Amniotic epithelial cell (primary cell): ENCODE data around the gene TFEB.

Source experiments
- DNase-seq: peaks from one replicate; pipeline ENCODE4 v3.0.0-alpha.2; 2010; ENCODE audit warnings: low read depth

TFEB gene

DNA sequence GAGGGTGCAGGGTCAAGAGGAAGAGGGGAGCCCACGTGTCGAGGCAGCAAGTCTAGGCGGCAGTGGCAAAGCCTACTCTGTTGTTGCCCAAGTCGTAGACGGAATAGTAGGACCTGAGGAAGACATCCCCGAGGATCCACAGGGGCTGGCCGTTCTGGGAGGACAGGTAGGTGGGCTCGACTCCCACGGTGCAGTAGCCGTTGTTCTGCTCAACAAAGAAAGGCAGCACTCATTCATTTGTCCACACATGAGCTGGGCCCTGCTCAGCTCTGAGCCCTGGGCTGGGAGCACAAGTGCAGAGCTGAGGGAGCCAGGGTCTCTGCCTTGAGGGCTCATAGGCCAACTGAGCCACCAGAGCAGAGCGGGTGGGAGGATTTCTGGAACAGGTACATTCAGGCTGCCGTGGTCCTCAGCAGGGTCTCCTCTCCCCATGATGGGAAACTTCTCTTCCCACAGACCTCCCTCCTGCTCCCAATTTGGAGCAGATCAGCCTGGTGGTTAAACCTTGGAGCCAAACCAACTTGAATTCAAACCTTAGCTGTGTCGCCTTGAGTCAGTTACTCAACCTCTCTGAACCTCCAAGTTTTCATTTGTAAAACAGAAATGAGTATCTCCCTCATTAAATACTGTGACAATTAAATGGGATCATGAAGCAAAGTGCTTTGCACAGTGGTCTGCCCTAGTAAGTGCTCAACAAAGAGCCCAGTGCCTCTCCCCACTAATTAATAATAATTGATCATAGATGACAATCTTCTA, 1.6 kb upstream of the TFEB start:
- no peak for DNase-seq

DNA sequence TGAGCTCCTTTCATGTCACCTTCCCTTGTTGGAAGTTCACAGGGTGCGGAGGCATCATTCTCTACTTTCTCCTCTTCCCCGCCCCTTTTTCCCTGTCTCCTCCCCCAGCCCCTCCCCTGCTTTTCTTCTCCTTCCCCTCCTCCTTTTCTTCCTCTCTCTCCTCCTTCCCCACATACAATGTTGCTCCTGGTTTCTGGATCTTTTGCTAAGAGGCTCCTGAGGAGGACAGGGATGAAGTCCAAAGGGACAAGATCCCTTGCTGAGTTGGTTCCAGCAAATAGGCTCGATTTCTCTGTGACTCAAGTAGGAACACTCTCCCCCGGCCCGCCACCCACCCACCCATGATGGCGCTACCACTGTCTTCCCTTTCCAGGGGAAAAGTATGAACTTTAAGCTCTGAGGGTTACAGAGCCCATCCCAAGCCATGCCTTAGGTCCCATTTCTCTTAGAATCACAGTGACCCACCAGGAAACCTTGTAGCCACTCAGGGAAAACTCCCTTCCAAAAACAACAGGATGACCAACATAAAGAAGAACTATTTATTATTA, 852 bp upstream of the TFEB start:
- DNase-seq, result peak; percentile 30

DNA sequence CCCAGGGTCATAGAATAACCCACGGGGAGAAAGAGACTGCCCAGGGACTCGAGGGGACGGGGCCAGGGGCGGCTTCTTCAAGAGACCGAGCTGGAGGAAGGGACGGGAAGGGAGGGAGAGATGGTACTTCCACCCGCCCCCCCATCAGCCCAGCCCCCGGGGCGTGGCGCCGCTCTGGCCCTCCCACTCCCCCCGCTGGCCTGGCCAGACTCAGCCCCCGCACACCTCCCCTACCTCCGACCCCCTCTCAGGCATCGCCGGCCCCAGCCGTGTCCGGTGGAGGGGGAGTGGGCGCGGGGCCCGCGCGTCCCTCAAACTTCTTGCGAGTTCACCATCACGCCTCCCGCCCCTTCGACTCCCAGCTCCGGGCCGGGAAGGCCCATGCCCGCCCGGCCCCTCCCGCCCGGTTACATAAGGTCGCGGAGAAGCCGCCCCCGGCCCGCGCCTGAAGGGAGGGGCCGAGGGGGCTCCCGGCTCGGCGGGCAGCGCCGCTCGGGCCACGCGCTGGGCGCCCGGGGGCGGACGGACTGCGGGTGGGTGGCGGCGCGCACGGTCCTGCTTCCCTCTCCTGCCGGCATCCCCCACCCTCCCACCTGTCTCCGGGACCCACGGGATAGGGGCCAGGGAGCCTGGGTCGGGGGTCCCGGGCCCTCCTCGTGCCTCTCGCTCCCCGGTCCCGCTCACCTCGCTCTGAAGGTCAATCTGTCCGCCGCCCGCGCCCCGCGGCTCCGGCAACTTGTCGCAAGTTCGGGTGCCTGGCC, 562 bp downstream of the TFEB start:
- peak; percentile 81 for DNase-seq

DNA sequence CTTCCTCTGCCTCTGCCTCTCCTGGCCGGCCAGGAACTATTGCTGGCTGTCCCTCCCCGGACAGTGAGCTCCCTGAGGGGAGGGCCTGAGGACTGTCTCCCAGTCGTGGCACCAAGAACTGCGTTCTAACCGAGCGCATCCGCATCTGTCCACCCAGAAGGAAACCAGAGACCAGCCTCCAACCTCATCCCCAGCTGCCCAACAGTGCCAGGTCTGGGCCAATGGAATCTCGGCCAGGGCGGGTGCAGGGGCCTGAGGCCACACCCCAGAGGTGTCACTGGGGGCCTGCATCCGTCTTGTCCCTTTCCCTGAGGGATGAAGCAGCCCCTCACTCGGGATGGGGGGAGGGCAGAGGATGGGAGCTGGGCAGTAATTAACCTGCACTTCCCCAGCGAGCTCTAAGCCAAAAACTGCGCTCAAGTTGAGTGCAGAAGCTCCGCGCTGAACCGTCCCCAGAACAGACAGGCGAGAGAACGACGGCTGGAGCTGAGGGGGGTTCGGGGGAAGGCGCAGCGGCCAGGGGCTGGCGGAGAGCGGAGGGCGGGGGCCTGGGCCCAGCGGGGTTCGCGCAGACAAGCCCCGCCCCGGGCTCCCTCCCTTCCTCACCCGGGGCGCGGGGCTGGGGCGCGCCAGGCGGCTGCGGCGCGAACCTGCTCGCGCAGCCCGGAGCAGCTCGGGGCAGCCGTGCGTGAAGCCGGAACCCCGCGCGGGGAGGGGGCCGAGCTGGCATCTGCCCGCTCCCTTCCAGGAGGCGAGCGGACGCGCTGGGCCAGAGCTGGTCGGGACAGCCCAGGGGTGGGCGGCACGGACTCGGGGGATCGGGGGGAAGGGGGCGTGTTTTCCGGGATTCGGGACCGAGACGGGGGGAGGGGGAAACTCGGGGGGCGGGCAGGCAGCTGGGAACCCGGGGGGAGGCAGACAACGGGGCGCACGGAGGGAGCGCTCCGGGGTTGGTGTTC, 1.4 kb downstream of the TFEB start:
- peak; percentile 77 for DNase-seq

DNA sequence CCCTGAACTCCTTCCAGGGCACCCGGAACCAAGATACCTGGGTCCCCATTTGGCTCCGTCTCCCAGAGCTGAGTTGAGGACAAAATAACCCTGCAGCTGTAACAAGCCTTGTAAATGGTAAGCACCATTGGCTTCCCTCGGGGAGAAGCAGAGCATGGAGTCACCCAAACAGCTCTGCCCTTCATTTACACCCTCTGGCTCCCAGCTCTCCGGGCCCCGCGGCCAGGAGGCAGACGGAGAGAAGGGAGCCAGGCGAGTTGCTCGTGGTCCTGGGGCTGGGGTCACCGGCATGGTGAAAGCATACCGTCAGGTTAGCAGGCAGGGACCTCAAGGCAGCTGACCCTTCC, 2.1 kb downstream of the TFEB start:
- no peak for DNase-seq

DNA sequence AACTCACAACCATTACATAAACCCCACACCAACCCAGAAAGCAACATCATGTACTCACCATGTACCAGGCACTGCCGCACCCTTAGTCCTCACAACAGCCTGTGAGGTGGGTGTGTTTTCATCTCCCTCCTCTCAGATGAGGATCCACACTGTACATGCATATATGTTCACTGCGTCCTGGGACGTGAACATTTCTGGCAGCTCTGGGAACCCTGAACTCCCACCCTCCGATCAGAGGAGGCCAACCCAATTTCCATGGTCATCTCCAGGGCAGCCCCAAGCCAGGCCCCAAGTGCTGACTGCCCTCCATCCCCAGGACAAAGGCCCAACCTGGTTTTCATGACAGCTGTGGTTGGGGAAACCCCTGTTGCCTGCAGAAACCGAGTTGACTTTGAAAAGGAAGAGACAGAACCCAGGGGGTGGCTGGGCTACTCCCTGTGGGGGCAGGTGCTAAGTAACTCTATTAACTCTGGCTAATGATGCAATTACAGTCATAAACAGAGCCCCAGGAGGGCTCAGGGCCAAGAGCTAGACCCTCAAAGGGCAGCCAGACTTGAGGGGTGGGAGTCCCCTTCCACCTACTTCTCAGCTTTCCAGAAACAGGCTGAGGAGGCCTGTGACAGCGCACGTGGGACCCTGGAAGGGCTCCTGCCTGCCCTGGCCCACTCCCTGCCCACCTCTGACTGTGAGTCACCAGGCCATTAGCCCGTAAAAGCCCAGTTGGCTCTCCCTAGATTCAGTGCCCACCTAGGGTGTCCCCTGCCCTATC, 2.6 kb downstream of the TFEB start:
- peak; percentile 91 for DNase-seq

DNA sequence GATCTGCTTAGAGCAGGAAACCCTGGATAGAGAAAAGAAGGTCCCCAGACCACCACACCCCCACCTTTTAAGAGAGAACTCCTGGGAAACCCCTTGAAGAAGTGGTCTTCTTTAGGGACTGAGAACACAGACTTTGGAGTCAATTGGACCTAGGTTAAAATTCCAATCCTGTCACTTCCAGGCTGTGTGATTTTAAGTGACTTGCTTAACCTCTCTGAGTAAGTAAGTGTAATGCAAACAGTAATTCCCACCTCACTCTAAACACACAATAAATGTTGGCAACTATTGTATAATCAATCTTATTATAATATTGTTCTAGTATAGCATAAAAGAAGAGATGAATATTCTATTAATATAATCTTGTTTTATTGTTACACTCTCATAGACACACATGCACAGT, 3.3 kb downstream of the TFEB start:
- no peak for DNase-seq

DNA sequence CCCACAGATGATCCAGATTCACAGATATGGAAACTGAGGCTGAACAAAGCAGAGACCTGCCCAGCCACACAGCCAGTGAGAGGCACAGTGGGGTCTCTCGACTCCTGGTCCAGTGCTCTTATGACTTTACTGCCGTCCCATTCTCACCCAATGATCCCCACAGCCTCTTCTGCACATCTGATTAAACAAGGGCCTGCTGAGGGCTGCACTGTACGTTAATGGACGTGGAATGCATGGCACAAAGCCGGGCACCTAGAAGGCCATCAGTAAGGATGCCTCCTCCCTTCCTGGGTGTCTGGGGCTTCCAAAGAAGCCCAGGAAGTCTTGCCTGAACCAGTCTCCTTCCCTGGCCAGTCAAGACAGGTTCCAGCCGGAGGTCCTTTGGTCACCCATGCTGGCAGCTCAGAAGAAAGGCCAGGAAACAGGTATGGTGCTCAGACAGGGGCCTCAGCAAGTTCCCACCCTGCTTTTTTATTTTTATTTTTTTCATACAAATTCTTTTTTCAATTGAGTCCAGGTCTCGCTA, 3.8 kb downstream of the TFEB start:
- DNase-seq, result no peak

DNA sequence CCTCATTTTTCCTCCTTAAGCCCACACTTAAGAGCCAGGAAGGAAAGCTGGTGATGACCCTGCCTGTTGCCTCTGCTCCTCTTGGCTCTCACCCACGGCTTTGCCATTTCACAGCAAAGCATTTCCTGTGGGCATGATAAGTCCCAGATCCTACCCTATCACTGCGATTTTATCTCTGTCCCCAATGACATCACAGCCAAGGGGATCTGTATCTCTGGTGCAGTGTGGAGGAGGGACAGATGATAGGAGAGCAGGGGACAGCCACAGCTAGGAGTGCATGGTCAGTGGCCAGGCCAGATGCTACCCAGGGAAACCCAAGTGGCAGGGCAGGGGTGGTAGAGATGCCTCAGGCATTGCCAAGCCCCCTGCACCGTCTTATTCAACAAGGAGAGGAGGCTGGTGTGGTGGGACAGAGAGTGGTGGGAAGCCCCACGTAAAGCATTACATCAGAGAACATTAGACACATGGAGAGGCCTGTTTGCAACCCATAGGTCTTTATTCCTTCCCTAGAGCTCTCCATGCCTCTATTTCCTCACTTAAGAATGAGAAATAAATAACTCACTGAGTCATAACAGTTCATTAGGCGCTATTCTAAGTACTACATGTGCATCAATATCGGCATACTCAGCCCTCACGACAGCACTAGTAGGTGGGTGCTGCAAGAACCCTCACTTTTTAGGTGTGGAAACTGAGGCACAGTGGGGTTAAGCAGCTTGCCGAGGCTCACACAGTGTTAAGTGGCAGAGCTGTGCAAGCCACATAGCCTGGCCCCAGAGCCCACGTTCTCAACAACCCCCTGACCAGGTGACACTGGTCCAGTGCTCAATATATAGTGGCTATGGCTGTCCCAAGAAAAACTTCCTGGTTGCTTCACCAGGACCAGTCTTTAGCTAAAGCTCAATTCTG, 4.6 kb downstream of the TFEB start:
- peak; percentile 66 for DNase-seq

DNA sequence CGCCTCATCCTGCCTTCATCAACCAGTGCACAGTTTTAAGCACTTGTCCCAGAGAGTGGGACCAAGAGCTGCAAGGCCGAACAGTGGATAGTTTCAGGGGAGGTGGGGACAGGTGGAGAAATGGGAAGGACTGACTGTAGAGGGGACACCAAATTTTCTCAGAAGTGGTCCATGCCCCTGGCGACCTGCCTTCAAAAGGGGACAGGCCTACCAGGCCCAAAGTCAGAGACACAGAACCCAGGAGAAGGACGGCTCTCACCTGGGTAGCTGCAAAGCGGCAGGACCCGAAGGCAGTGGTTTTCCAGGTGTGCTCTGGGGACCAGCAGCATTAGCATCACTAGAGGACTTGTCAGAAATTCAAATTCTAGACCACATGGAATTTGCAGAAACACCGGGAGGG, 5.8 kb downstream of the TFEB start:
- DNase-seq, result no peak

DNA sequence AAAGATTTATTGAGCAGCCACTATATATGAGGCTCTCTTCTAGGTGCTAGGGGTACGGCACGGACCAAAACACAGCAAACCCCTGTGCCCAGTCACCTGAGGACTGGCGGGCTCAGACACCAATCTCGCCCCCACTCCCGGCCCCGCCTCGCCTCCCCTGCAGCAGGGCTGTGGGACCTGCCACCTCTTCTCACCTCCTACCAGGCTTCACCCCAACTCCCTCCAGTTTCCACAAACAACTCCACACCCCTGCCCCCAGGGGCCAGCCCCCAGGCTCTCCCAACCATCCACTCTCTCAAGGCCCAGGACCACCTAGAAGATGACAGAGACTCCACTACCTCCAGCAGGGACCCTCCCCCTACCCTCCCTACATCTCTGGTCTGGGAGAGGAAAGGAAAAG, 6.5 kb downstream of the TFEB start:
- no peak for DNase-seq

DNA sequence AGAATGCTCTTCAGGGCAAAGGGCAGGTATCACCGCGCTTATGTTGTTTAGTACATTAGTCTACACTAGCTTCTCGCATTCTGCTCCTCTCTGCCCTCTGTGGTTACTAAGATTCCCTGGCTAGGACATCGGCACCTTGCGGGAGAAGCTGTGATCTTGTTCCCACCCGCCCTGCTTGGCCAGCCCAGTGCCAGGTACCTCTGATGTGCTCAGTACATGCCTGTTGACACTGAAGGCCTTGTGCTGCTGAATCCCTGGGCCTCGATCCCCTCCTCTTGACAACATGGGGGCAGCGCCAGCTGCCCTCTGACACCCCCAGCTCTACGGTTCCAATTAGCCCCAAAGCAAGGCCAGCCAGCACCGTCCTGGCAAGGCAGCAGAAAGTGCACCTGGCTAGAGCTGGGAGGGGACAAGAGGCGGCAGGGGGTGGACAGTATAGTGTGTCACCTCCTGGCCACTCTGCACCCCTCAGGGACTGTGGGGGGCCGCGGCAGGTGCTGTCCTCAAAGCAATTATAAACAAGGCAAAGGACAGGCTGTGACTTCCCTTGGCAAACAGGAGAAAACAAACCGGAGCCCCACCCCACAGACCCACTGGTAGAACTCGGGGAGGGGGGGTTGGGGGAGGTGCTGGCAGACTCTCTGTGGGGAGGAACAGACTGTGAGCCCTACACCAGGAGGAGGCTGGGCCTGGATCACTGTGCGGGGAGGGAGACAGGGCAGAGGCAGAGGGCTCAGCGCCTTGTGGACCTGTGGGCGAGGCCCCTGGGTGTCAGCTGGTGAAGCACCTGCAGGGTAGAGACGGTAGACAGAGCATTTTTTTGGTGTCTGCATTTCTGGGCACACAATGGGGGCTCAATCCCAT, 7.1 kb downstream of the TFEB start:
- DNase-seq, result no peak

DNA sequence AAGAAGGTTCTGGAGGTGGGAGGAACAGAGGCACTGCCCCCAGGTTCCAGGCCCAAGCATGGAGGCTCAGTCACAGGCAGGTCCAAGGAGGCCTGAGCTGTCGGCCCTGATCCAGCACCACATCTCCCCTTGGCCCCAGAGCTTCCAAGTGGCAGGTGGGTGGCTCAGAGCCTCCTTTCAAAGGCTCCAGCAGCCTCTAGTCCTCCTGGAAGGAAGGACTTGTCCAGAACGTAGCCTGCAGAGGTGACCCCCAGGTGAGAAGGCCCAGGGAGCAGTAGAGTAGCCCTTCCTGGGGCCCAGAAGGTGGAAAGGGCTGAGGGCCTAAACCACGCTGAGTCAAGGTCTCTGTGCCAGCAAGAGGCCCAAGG, 7.7 kb downstream of the TFEB start:
- DNase-seq, result no peak

DNA sequence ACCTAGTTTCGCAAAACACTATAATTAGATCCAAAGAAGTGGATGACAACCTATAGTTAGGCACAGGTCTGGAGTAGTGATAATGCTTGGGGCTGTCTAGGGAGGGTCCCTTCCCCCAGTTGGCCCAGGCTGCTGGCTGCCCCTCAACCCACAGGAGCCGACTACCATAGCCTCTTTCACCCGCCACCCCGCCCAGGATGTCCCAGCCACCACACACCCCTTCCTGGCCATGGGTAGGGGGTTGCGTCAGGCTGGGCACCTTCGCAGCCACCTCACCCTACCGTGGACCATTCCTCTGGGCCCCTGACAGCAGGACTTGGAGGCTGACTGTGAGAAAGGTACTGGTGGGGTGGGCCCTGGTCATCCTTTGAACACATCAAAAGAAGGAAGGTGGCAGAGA, 8.5 kb downstream of the TFEB start:
- no peak for DNase-seq

DNA sequence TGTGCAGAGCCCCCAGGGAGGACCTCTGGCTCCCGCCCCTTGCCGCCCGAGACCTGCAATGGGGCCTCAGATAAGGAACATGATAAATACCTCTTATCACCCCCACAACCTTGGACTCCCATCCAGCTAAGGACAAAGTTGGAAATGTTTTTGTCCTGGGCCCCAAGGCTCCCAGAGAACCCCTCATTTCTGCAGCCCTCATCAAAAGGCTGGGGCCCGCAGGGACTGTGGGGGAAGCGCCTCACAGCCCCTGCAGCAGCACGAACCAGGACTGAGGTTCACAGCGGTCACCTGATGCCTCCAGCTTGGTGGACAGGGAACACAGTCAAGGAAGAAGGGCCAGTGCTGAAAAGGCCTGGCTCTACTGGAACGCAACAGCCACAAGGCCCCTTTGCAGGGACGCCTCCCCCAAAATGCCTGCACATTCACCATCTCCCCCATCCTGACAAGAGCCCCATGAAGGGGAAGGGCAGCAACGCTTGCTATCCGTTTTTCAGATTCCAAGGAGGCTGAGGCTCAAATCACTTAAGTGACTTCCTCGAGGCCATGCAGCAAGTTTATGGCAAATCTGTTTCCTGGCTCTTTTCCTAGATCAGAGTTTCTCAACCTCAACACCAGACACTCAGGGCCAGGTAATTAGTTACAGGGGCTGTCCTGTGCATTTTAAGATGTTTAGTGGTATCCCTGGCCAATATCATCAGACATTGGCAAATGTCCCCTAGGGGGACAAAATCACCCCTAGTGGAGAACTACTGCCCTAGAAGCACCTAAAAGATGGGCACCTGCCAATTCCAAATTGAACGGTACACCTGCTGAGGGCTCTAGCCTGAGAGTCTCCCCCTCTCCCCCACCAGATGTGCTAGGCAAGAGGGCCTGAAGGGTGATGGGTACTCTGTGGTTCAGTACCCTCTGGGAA, 10.6 kb downstream of the TFEB start:
- no peak for DNase-seq

DNA sequence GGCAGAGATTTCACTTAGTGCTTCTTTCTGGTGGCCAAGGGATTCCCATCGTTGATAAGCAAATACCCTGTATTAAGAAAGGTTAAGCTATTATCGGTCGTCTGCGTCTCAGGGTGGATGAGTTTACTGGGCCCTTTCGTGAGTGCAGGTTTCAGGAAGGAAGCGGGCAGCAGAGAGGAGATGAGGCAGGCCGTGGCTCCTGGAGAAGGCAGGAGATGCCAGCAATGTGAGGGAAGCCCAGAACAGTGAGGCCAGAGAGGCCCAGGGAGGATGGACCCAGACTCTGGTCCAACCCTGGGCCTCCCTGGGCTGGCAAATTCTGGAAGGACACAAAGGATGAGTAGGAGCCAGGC, 11.2 kb downstream of the TFEB start:
- peak; percentile 55 for DNase-seq

DNA sequence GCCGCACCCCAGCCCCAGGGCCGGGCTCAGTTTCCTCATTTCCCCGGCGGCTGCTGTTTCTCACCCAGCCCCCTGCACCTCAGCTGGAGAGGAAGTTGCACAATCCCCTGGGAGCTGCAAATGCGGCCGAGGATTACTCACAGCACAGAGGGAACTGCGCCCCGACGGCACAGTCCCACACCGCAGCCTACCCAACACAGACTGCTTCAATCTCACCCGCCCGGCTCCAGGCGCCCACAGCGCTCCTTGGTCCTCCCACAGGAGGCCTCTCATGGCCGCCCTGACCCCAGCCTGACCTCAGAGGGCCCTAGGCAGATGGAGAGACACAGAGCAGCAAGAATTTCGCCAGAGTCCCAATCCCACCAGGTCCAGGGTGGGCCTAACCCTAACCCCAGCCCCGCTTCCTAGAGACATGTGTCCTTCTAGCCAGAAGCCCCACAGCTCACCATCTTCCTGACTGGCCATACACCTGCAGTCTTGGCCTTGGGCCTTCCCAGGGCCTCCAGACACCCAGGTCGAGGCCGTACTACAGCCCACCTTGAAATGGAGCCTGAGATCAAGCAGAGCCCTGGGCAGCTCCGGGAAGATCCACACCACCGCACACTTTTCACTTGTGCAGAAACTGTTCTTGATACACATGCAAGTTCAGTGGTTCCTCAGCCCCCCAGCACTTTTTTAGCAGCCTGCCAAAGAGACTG, 11.7 kb downstream of the TFEB start:
- peak; percentile 97 for DNase-seq
